HCT116 (cell line): ENCODE results near the gene STPG3. TPM values are rescaled to one million over a fixed set of nuclear protein-coding genes. Genes with fewer than 3 reads are reported as not detected.

ENCODE experiments used
- ATAC-seq: fragments of 200-7000 bp; cut with Tn5 transposase; 2 replicates; pipeline ENCODE4 v1.9.1; 2020; ENCODE audit warnings: mild to moderate bottlenecking, moderate library complexity
- BruUV-seq: library from RNA; stranded (reverse); fragments of 400-500 nt; replicated peaks from 2 replicates; lab custom pipeline; 2021; lab: Mats Ljungman, UMichigan
- CTCF ChIA-PET: fragments of 300-600 bp; sonication (Branson Sonifier 250); formaldehyde crosslinking; loops from one replicate; lab custom pipeline; 2021; ENCODE audit warnings: antibody characterized with exemption; lab: Charles Lee
- POLR2A ChIA-PET: fragments of 300-600, 350-600 bp; sonication (Branson Sonifier 250); formaldehyde crosslinking; loops from one replicate; lab custom pipeline; 2021; ENCODE audit warnings: antibody characterized with exemption; lab: Charles Lee
- RAD21 ChIA-PET, 2 experiments: fragments of 300-600 bp; sonication (Branson Sonifier 250); formaldehyde crosslinking; loops; one replicate each; lab custom pipeline; 2023; ENCODE audit warnings: low total read pairs in 2 of 2; ENCODE audit not compliant: uncharacterized antibody in 2 of 2, unreplicated experiment in 2 of 2, low non-redundant PET in 1 of 2; lab: Charles Lee
- DNase-seq: peaks from one replicate; pipeline ENCODE4 v3.0.0-alpha.2; 2010; ENCODE audit warnings: low read depth, low spot score
- H2AFZ ChIP-seq: fragments of 200-600 bp; shearing (Covaris generic), sonication (generic); 2 replicates; pipeline ENCODE4 v1.6.1; 2017; ENCODE audit warnings: low read depth, mixed run types, mixed read lengths, antibody characterized with exemption, low read length; ENCODE audit not compliant: poor library complexity, severe bottlenecking
- H3K27ac ChIP-seq: 2 replicates; pipeline ENCODE4 v1.5.1; 2012; ENCODE audit warnings: low read depth, low read length
- H3K27me3 ChIP-seq: fragments of 200-600 bp; sonication (generic); 2 replicates; pipeline ENCODE4 v1.6.1; 2016; ENCODE audit warnings: mixed run types, low read length, mixed read lengths; ENCODE audit not compliant: insufficient read depth
- H3K36me3 ChIP-seq, 2 experiments: fragments of 200-500 bp in 1 of 2; fragments of 200-600 bp in 1 of 2; sonication (Bioruptor generic) in 1 of 2; sonication (generic) in 1 of 2; 2 replicates each; pipeline versions ENCODE4 v1.5.1 to v1.6.1; 2014 to 2016; ENCODE audit warnings: low read length in 2 of 2, inconsistent platforms in 1 of 2, mixed read lengths in 1 of 2, mixed run types in 1 of 2; ENCODE audit not compliant: insufficient read depth in 2 of 2, control insufficient read depth in 1 of 2
- H3K4me1 ChIP-seq, 2 experiments: fragments of 200-600 bp in 1 of 2; sonication (generic) in 1 of 2; 2 replicates each; pipeline versions ENCODE4 v1.5.1 to v1.6.1; 2012 to 2017; ENCODE audit warnings: low read length in 2 of 2, inconsistent platforms in 1 of 2, mild to moderate bottlenecking in 1 of 2, mixed read lengths in 1 of 2, mixed run types in 1 of 2, moderate library complexity in 1 of 2; ENCODE audit not compliant: insufficient read depth in 2 of 2, control insufficient read depth in 1 of 2
- H3K4me2 ChIP-seq: fragments of 200-600 bp; sonication (generic); 2 replicates; pipeline ENCODE4 v1.6.1; 2017; ENCODE audit warnings: mixed run types, low read length, mixed read lengths
- H3K4me3 ChIP-seq, 2 experiments: fragments of 200-600 bp in 1 of 2; sonication (generic) in 1 of 2; replicated peaks in 1 of 2; 2 replicates each; pipeline ENCODE4 v1.5.1; 2011 to 2016; ENCODE audit warnings: low read length in 2 of 2, control low read depth in 1 of 2, low read depth in 1 of 2, mild to moderate bottlenecking in 1 of 2, mixed read lengths in 1 of 2, mixed run types in 1 of 2
- H3K79me2 ChIP-seq: fragments of 200-600 bp; sonication (generic); 2 replicates; pipeline ENCODE4 v1.6.1; 2017; ENCODE audit warnings: mild to moderate bottlenecking, mixed run types, low read length, moderate library complexity, mixed read lengths; ENCODE audit not compliant: insufficient read depth
- H3K9ac ChIP-seq: fragments of 200-600 bp; sonication (generic); 2 replicates; pipeline ENCODE4 v1.6.1; 2016; ENCODE audit warnings: low read length, mixed read lengths
- H3K9me2 ChIP-seq: fragments of 200-600 bp; sonication (generic), shearing (Covaris generic); 2 replicates; pipeline ENCODE4 v1.6.1; 2017; ENCODE audit warnings: mixed run types, mild to moderate bottlenecking, moderate library complexity; ENCODE audit not compliant: insufficient read depth
- H3K9me3 ChIP-seq, 2 experiments: fragments of 200-500 bp in 1 of 2; fragments of 200-600 bp in 1 of 2; sonication (Bioruptor generic) in 1 of 2; sonication (generic) in 1 of 2; 2 replicates each; pipeline ENCODE4 v1.6.1; 2014 to 2017; ENCODE audit warnings: low read length in 2 of 2, mixed read lengths in 2 of 2, inconsistent platforms in 1 of 2, low read depth in 1 of 2, mild to moderate bottlenecking in 1 of 2, mixed run types in 1 of 2, moderate library complexity in 1 of 2; ENCODE audit not compliant: control insufficient read depth in 1 of 2, insufficient read depth in 1 of 2
- H4K20me1 ChIP-seq: fragments of 200-600 bp; sonication (generic), shearing (Covaris generic); 2 replicates; pipeline ENCODE4 v1.6.1; 2017; ENCODE audit warnings: mixed run types, mild to moderate bottlenecking, moderate library complexity; ENCODE audit not compliant: insufficient read depth
- FOSL1 ChIP-seq: IDR thresholded peaks from 2 replicates; pipeline ENCODE4 v1.6.1; 2012; ENCODE audit warnings: low read depth
- JUND ChIP-seq: IDR thresholded peaks from 2 replicates; pipeline ENCODE4 v1.6.1; 2012
- MAX ChIP-seq: IDR thresholded peaks from 2 replicates; pipeline ENCODE4 v1.6.1; 2012
- RAD21 ChIP-seq: IDR thresholded peaks from 2 replicates; pipeline ENCODE4 v1.6.1; 2012; ENCODE audit warnings: low read depth, mild to moderate bottlenecking
- SIN3A ChIP-seq: IDR thresholded peaks from 2 replicates; pipeline ENCODE4 v1.6.1; 2012; ENCODE audit warnings: low read depth
- SP1 ChIP-seq: IDR thresholded peaks from 2 replicates; pipeline ENCODE4 v1.6.1; 2012; ENCODE audit warnings: low read depth
- intact Hi-C: fragments of 100-400 bp; cut with micrococcal nuclease; formaldehyde crosslinking; loops from 2 replicates; pipeline ENCODE4 v1.10.0; 2022
- total RNA-seq: library from RNA; stranded (reverse); gene quantifications from one replicate; pipeline ENCODE4 v1.2.1, GENCODE V29; 2021; ENCODE audit not compliant: unreplicated experiment
- TF ChIP-seq, protein P1 (sequence below): IDR thresholded peaks from 2 replicates; pipeline ENCODE4 v1.6.1; 2011; ENCODE audit warnings: mild to moderate bottlenecking, low read length, moderate library complexity; ENCODE audit not compliant: insufficient replicate concordance; ENCODE audit errors: extremely low read depth
- TF ChIP-seq, protein P2 (sequence below): IDR thresholded peaks from 2 replicates; pipeline ENCODE4 v1.6.1; 2012; ENCODE audit warnings: low read depth

The STPG3 gene
- total RNA-seq, 1 experiment from 2014 or later = not detected

DNA sequence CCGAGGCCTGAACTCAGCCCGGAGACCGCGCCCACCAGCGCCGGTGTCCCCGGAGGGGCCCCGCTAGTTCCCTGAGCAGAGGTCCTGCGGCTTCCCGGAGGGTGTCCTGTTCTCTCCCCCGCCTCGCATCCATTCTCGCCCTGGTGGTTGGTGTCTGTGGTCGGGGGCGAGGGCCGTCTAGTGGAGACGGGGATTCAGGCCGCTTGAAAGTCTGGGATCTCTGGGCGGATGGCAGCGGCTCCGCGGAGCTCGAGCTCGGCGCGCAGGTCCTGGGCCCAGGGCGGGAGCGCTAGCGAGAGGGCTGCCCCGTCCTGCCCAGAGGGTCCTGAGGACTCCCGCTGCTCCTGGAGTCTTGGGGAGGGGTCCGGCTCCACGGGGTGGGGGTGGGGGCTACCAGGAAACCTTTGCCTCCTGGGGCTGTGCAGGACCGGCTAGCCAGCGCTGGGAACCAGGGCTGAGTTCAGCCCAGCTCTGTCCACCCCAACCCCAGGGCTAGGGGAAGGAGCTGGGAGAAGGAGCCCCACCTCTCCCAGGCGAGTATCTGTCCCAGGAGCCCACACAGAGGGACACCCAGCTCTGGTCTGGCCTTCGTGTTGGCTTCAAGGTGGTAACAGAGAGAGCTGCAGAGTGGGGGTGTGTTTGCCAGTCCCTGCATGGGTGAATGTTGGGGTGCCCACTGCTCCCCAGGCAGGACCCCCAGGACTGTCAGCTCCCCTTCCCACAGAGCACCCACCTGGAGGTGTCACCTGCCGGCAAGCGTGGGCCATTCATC, 30.4 kb downstream of the STPG3 start:
- CTCF ChIA-PET = no interaction called here
- no peak for DNase-seq
- intact Hi-C loops = loop anchor here (10.0 kb wide), 1 partner anchor 243 kb away; no protein-coding TSS in a partner anchor

GRCh38 chr9:137286975-137287383, 35.9 kb downstream of the STPG3 start:
- CTCF ChIA-PET = interaction anchor here (0.6 to 1.9 kb wide), 17 partner anchors 10 to 258 kb away, joined by 3 to 18 read pairs (median 4); partner anchors contain the start of genes EXD3, NOXA1, NRARP and TOR4A
- intact Hi-C loops = loop anchor here (2.0 to 10.0 kb wide), 2 partner anchors 120 to 238 kb away; no protein-coding TSS in a partner anchor
- POLR2A ChIA-PET = interaction anchor here (0.7 to 2.0 kb wide), 6 partner anchors 10 to 325 kb away, joined by 3 to 14 read pairs (median 4); partner anchors contain the start of genes NRARP, TOR4A and TUBB4B
- no peak overlapping the region for H3K4me3 ChIP-seq
- no peaks in the 10 kb centered on the region for H3K9me2 ChIP-seq
- H3K27ac ChIP-seq = no peak overlapping the region
- H3K36me3 ChIP-seq = no peaks in the 10 kb centered on the region; a peak in 1 of 4 replicates
- H3K27me3 ChIP-seq = no peaks in the 10 kb centered on the region
- RAD21 ChIA-PET = interaction anchor here (0.5 to 1.6 kb wide), 6 partner anchors 10 to 218 kb away, joined by 3 to 5 read pairs (median 3); partner anchors contain the start of genes EXD3 (in 1 of the 2), NOXA1 (in 1 of the 2), NRARP (in 1 of the 2) and TOR4A (in 1 of the 2)
- ATAC-seq (peak; percentile 99), DNase-seq (peak; percentile 72)
- H3K4me1 ChIP-seq = peaks cover 3 to 8% of the 10 kb centered on the region in 2 experiments; a peak in 2 of 4 replicates
- no peaks in the 10 kb centered on the region for H4K20me1 ChIP-seq
- H3K79me2 ChIP-seq = no peaks in the 10 kb centered on the region
- no peak overlapping the region for H2AFZ ChIP-seq
- H3K4me2 ChIP-seq = no peak overlapping the region
- BruUV-seq = no TSS peak
- no peak overlapping the region for H3K9ac ChIP-seq
- H3K9me3 ChIP-seq = no peaks in the 10 kb centered on the region
- TF ChIP-seq SP1 (no peak), MAX (peak; percentile 96), RAD21 (peak; percentile 87), FOSL1 (no peak), JUND (no peak), SIN3A (no peak)
- TF ChIP-seq, protein P1, sequence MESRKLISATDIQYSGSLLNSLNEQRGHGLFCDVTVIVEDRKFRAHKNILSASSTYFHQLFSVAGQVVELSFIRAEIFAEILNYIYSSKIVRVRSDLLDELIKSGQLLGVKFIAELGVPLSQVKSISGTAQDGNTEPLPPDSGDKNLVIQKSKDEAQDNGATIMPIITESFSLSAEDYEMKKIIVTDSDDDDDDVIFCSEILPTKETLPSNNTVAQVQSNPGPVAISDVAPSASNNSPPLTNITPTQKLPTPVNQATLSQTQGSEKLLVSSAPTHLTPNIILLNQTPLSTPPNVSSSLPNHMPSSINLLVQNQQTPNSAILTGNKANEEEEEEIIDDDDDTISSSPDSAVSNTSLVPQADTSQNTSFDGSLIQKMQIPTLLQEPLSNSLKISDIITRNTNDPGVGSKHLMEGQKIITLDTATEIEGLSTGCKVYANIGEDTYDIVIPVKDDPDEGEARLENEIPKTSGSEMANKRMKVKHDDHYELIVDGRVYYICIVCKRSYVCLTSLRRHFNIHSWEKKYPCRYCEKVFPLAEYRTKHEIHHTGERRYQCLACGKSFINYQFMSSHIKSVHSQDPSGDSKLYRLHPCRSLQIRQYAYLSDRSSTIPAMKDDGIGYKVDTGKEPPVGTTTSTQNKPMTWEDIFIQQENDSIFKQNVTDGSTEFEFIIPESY = no peak
- TF ChIP-seq, protein P2, sequence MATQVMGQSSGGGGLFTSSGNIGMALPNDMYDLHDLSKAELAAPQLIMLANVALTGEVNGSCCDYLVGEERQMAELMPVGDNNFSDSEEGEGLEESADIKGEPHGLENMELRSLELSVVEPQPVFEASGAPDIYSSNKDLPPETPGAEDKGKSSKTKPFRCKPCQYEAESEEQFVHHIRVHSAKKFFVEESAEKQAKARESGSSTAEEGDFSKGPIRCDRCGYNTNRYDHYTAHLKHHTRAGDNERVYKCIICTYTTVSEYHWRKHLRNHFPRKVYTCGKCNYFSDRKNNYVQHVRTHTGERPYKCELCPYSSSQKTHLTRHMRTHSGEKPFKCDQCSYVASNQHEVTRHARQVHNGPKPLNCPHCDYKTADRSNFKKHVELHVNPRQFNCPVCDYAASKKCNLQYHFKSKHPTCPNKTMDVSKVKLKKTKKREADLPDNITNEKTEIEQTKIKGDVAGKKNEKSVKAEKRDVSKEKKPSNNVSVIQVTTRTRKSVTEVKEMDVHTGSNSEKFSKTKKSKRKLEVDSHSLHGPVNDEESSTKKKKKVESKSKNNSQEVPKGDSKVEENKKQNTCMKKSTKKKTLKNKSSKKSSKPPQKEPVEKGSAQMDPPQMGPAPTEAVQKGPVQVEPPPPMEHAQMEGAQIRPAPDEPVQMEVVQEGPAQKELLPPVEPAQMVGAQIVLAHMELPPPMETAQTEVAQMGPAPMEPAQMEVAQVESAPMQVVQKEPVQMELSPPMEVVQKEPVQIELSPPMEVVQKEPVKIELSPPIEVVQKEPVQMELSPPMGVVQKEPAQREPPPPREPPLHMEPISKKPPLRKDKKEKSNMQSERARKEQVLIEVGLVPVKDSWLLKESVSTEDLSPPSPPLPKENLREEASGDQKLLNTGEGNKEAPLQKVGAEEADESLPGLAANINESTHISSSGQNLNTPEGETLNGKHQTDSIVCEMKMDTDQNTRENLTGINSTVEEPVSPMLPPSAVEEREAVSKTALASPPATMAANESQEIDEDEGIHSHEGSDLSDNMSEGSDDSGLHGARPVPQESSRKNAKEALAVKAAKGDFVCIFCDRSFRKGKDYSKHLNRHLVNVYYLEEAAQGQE = no peak

More for the DNA sequence above, 30.4 kb downstream of the STPG3 start:
- no peak for ATAC-seq
- POLR2A ChIA-PET = no interaction called here
- Histone ChIP-seq H3K27me3 (no peaks in the 10 kb centered on the region), H3K4me1 (peaks cover 7 to 17% of the 10 kb centered on the region in 2 experiments), H3K9ac (no peak overlapping the region), H3K9me2 (no peaks in the 10 kb centered on the region), H3K9me3 (no peaks in the 10 kb centered on the region), H3K4me2 (no peak overlapping the region), H3K4me3 (no peak overlapping the region), H3K27ac (no peak overlapping the region; the same call in 1 of the 2 replicates), H4K20me1 (no peaks in the 10 kb centered on the region), H2AFZ (no peak overlapping the region), H3K36me3 (peaks cover 0 to 13% of the 10 kb centered on the region in 2 experiments; a peak in 3 of 4 replicates), H3K79me2 (peaks cover 34% of the 10 kb centered on the region)
- no peak for TF ChIP-seq RAD21
- BruUV-seq = no TSS peak
- RAD21 ChIA-PET = no interaction called here
